PC-3 (cell line): ENCODE results near the gene WIZ. TPM values are rescaled to one million over a fixed set of nuclear protein-coding genes. Genes with fewer than 3 reads are reported as not detected.

Experiments used
- ATAC-seq: fragments of 200-7000 bp; cut with Tn5 transposase; 2 replicates; pipeline ENCODE4 v1.9.1; 2020; ENCODE audit warnings: mild to moderate bottlenecking, moderate library complexity
- BruUV-seq: library from RNA; stranded (reverse); fragments of 400-500 nt; replicated peaks from 2 replicates; lab custom pipeline; 2021; lab: Mats Ljungman, UMichigan
- CTCF ChIA-PET: fragments of 300-600 bp; sonication (Branson Sonifier 250); formaldehyde crosslinking; loops from one replicate; lab custom pipeline; 2022; ENCODE audit warnings: antibody characterized with exemption; lab: Charles Lee
- POLR2A ChIA-PET: fragments of 300-600 bp; sonication (Branson Sonifier 250); formaldehyde crosslinking; loops from one replicate; lab custom pipeline; 2022; ENCODE audit warnings: antibody characterized with exemption; ENCODE audit not compliant: unreplicated experiment; lab: Charles Lee
- DNase-seq: peaks from one replicate; pipeline ENCODE4 v3.0.0-alpha.2; 2015
- H2AFZ ChIP-seq: fragments of 300-600 bp; sonication (generic); 2 replicates; pipeline ENCODE4 v1.6.0; 2016; ENCODE audit warnings: antibody characterized with exemption, low read length
- H3F3A ChIP-seq: fragments of 300-600 bp; sonication (generic); one replicate; pipeline ENCODE4 v1.6.0; 2017; ENCODE audit warnings: antibody characterized with exemption, low read length, control low read depth, mild to moderate bottlenecking; ENCODE audit not compliant: unreplicated experiment
- H3K27ac ChIP-seq: fragments of 300-600 bp; sonication (generic); 2 replicates; pipeline ENCODE4 v1.5.1; 2016; ENCODE audit warnings: mild to moderate bottlenecking, low read length
- H3K27me3 ChIP-seq: fragments of 300-600 bp; sonication (generic); 2 replicates; pipeline ENCODE4 v1.6.1; 2016; ENCODE audit warnings: low read length, mixed read lengths
- H3K36me3 ChIP-seq: fragments of 300-600 bp; sonication (generic); 2 replicates; pipeline ENCODE4 v1.6.1; 2016; ENCODE audit warnings: low read depth, mixed run types, low read length, mixed read lengths
- H3K4me1 ChIP-seq: fragments of 300-600 bp; sonication (generic); 2 replicates; pipeline ENCODE4 v1.5.1; 2016; ENCODE audit warnings: low read length; ENCODE audit not compliant: insufficient read depth
- H3K4me2 ChIP-seq: fragments of 300-600 bp; sonication (generic); 2 replicates; pipeline ENCODE4 v1.6.0; 2016; ENCODE audit warnings: low read length
- H3K4me3 ChIP-seq: fragments of 300-600 bp; sonication (generic); 2 replicates; pipeline ENCODE4 v1.5.1; 2016; ENCODE audit warnings: mild to moderate bottlenecking, low read length, mixed read lengths
- H3K79me2 ChIP-seq: fragments of 300-600 bp; sonication (generic); 2 replicates; pipeline ENCODE4 v1.6.1; 2017; ENCODE audit warnings: low read length, mixed read lengths
- H3K9ac ChIP-seq: fragments of 300-600 bp; sonication (generic); 2 replicates; pipeline ENCODE4 v1.6.0; 2016; ENCODE audit warnings: mild to moderate bottlenecking, low read length
- H3K9me2 ChIP-seq: fragments of 300-600 bp; sonication (generic); replicated peaks from 2 replicates; pipeline ENCODE4 v1.6.1; 2016; ENCODE audit warnings: mixed run types, low read length, mixed read lengths
- H3K9me3 ChIP-seq: fragments of 300-600 bp; sonication (generic); 2 replicates; pipeline ENCODE4 v1.6.1; 2016; ENCODE audit warnings: low read length, mixed read lengths
- H4K20me1 ChIP-seq: fragments of 300-600 bp; sonication (generic); 2 replicates; pipeline ENCODE4 v1.6.1; 2016; ENCODE audit warnings: low read length, mixed read lengths
- EZH2 ChIP-seq: fragments of 300-600 bp; sonication (generic); IDR thresholded peaks from one replicate; pipeline ENCODE4 v1.6.1; 2017; ENCODE audit warnings: antibody characterized with exemption, mild to moderate bottlenecking, low read length; ENCODE audit not compliant: unreplicated experiment
- EZH2phosphoT487 ChIP-seq: fragments of 300-600 bp; sonication (generic); IDR thresholded peaks from 2 replicates; pipeline ENCODE4 v1.6.1; 2018; ENCODE audit warnings: mild to moderate bottlenecking, antibody characterized with exemption, low read length, borderline replicate concordance
- intact Hi-C: fragments of 100-400 bp; cut with micrococcal nuclease; formaldehyde crosslinking; loops from 2 replicates; pipeline ENCODE4 v1.9.0; 2023
- total RNA-seq: library from RNA; depleted of rRNA; stranded (reverse); fragments of >200 nt; gene quantifications from 2 replicates; pipeline ENCODE4 v1.2.3, GENCODE V29; 2014
- TF ChIP-seq, protein P1 (sequence below): fragments of 300-600 bp; sonication (generic); conservative IDR thresholded peaks from 2 replicates; pipeline ENCODE4 v1.5.1; 2017; ENCODE audit warnings: antibody characterized with exemption, low read depth, mild to moderate bottlenecking, low read length

The WIZ gene
- total RNA-seq, 1 experiment from 2014 or later: 35.1 TPM

- ChIA-PET CTCF (interaction anchor here (0.7 kb wide), 1 partner anchor 79 kb away, joined by 4 read pairs; no protein-coding TSS in a partner anchor), POLR2A (interaction anchor here (0.5 kb wide), 1 partner anchor 272 kb away, joined by 10 read pairs; no protein-coding TSS in a partner anchor)
- H3K9me2 ChIP-seq: no peaks in the 10 kb centered on the region
- no peak overlapping the region for H3K9ac ChIP-seq
- DNase-seq (peak; percentile 89), ATAC-seq (peak; percentile 86)
- no peaks in the 10 kb centered on the region for H3K79me2 ChIP-seq
- no peak overlapping the region for H3K4me3 ChIP-seq
- H3K4me1 ChIP-seq: peaks cover 14% of the 10 kb centered on the region
- no peak overlapping the region for H2AFZ ChIP-seq
- H3K4me2 ChIP-seq: peak overlapping the region; percentile 29
- H3K27ac ChIP-seq: peak overlapping the region; percentile 64
- H3K27me3 ChIP-seq: no peaks in the 10 kb centered on the region
- H4K20me1 ChIP-seq: no peaks in the 10 kb centered on the region; the same call in 1 of the 2 replicates
- no TSS peak for BruUV-seq
- TF ChIP-seq, protein P1, sequence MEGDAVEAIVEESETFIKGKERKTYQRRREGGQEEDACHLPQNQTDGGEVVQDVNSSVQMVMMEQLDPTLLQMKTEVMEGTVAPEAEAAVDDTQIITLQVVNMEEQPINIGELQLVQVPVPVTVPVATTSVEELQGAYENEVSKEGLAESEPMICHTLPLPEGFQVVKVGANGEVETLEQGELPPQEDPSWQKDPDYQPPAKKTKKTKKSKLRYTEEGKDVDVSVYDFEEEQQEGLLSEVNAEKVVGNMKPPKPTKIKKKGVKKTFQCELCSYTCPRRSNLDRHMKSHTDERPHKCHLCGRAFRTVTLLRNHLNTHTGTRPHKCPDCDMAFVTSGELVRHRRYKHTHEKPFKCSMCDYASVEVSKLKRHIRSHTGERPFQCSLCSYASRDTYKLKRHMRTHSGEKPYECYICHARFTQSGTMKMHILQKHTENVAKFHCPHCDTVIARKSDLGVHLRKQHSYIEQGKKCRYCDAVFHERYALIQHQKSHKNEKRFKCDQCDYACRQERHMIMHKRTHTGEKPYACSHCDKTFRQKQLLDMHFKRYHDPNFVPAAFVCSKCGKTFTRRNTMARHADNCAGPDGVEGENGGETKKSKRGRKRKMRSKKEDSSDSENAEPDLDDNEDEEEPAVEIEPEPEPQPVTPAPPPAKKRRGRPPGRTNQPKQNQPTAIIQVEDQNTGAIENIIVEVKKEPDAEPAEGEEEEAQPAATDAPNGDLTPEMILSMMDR: no peak
- TF ChIP-seq EZH2phosphoT487: no peak
- no peak for TF ChIP-seq EZH2
- no peaks in the 10 kb centered on the region for H3K9me3 ChIP-seq
- H3F3A ChIP-seq: no peaks in the 10 kb centered on the region
- no peaks in the 10 kb centered on the region for H3K36me3 ChIP-seq
- intact Hi-C loops: no loop called here
Measured at GRCh38 chr19:15466851-15467733, 17.3 kb upstream of the WIZ start.

DNA sequence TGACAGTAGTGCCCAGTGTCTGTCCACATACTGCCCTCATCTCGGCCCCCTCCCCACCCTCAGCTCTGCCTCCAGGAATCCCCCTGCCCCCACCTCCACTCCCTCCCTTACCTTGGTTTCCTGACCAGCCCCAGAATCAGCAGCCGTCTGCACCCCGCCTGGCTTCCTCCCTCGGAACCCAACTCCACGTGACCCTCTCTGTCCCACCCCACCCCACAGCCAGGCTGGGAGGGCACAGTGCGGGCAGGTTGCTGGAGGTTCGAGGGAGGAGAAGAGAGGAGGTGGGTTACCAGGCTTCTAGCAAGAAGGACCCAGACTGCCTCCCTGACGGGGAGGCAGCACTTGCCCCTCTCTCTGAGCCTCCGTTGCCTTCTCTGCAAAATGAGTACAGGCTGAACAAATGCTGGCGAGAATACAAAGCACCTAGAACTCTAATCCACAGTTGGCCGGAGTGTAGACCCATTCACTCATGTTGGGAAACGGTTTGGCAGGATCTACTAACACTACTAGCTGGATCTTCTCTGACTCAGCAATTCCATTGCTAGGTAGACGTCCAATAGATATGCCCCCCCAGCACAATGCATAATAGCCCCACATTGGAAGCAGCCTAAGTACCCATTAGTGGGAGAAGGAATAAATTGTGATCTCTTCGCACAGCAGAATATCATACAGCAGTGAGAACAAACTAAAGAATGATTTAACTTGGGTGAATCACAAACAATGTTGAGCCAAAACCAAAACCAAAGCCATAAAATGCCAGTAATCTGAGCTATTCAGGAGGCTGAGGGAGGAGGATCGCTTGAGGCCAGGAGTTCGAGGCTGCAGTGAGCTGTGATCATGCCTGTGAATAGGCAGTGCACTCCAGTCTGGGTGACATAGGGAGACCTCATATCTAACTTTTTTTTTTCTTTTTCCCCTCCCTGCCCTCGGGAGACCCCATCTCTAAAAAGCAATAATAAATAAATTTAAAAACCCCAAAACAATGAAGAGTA is 14.9 kb upstream of the WIZ start, which contains the start of gene RASAL3:
Gene RASAL3 (minus strand): TSS at position 151 of the 992 bp plus-strand sequence. CDS start 186 bp downstream, outside the sequence.
- intact Hi-C loops: no loop called here
- CTCF ChIA-PET: no interaction called here
- no peak within 1 kb of the TSS for H3K4me2 ChIP-seq

More for the DNA sequence above, 14.9 kb upstream of the WIZ start, which contains the start of gene RASAL3:
- H3K79me2 ChIP-seq: no peaks in the 10 kb centered on the region
- H3K27ac ChIP-seq: no peak within 1 kb of the TSS
- POLR2A ChIA-PET: no interaction called here
- H3K4me1 ChIP-seq: peaks cover 14% of the 10 kb centered on the region
- H3K27me3 ChIP-seq: no peaks in the 10 kb centered on the region
- ATAC-seq: no peak
- no peaks in the 10 kb centered on the region for H3K36me3 ChIP-seq
- H4K20me1 ChIP-seq: no peaks in the 10 kb centered on the region; the same call in 1 of the 2 replicates
- no peak for DNase-seq
- BruUV-seq: no TSS peak
- H3K9me2 ChIP-seq: no peaks in the 10 kb centered on the region
- TF ChIP-seq EZH2phosphoT487 (no peak), EZH2 (no peak)
- TF ChIP-seq, protein P1: no peak
- no peak within 1 kb of the TSS for H3K9ac ChIP-seq
- H2AFZ ChIP-seq: no peak within 1 kb of the TSS
- no peak within 1 kb of the TSS for H3K4me3 ChIP-seq
- no peaks in the 10 kb centered on the region for H3F3A ChIP-seq
- no peaks in the 10 kb centered on the region for H3K9me3 ChIP-seq
